OCI-LY3 (cell line): ENCODE data around the gene FEM1B.

Source experiments
- H2AFZ ChIP-seq: fragments of 200-600, 300-600 bp; shearing (Covaris generic); 2 replicates; pipeline ENCODE4 v1.6.0; 2014; ENCODE audit warnings: antibody characterized with exemption, low read depth, low read length
- H3K27ac ChIP-seq: fragments of 200-600, 300-600 bp; sonication (generic); 2 replicates; pipeline ENCODE4 v1.5.1; 2014; ENCODE audit warnings: mild to moderate bottlenecking, low read length, moderate library complexity, mixed read lengths
- H3K27me3 ChIP-seq: fragments of 200-600, 300-600 bp; sonication (generic); 2 replicates; pipeline ENCODE4 v1.6.1; 2014; ENCODE audit warnings: low read depth, low read length, mixed read lengths
- H3K36me3 ChIP-seq: fragments of 200-600, 300-600 bp; sonication (generic); replicated peaks from 2 replicates; pipeline ENCODE3; 2014; ENCODE audit warnings: low read depth, low read length, mixed read lengths
- H3K4me1 ChIP-seq: fragments of 300-600, 200-600 bp; sonication (generic); 2 replicates; pipeline ENCODE4 v1.6.1; 2014; ENCODE audit warnings: low read length, mixed read lengths
- H3K4me2 ChIP-seq: fragments of 200-600, 300-600 bp; sonication (generic); 2 replicates; pipeline ENCODE4 v1.6.1; 2014; ENCODE audit warnings: low read length, mixed read lengths
- H3K4me3 ChIP-seq: fragments of 300-600, 200-600 bp; sonication (generic); 2 replicates; pipeline ENCODE4 v1.5.1; 2014; ENCODE audit warnings: antibody characterized with exemption, mild to moderate bottlenecking, low read length, moderate library complexity
- H3K79me2 ChIP-seq: fragments of 300-600, 200-600 bp; shearing (Covaris generic); 2 replicates; pipeline ENCODE4 v1.6.1; 2014; ENCODE audit warnings: mild to moderate bottlenecking, low read length, mixed read lengths
- H3K9ac ChIP-seq: fragments of 300-600, 200-600 bp; shearing (Covaris generic); 2 replicates; pipeline ENCODE4 v1.6.0; 2014; ENCODE audit warnings: mild to moderate bottlenecking, low read length, moderate library complexity
- H3K9me3 ChIP-seq: fragments of 200-600, 300-600 bp; shearing (Covaris generic); 2 replicates; pipeline ENCODE4 v1.6.1; 2014; ENCODE audit warnings: low read length, mixed read lengths; ENCODE audit not compliant: insufficient read depth
- H4K20me1 ChIP-seq: fragments of 200-600, 300-600 bp; sonication (generic); 2 replicates; pipeline ENCODE4 v1.6.1; 2016; ENCODE audit warnings: low read length, mixed read lengths; ENCODE audit not compliant: insufficient read depth
- EZH2phosphoT487 ChIP-seq: fragments of 200-600 bp; shearing (Covaris generic); IDR thresholded peaks from 2 replicates; pipeline ENCODE4 v1.6.1; 2018; ENCODE audit warnings: antibody characterized with exemption, mixed run types, low read depth
- TF ChIP-seq, protein P1 (sequence below): fragments of 200-600, 300-600 bp; sonication (generic); IDR thresholded peaks from 2 replicates; pipeline ENCODE4 v1.5.1; 2014; ENCODE audit warnings: antibody characterized with exemption, low read length, low read depth

The FEM1B gene

GRCh38 chr15:68316061-68316804 is 38.7 kb downstream of the FEM1B start:
- Histone ChIP-seq H3K4me2 (no peak overlapping the region), H3K27ac (no peak overlapping the region), H3K79me2 (no peaks in the 10 kb centered on the region), H3K27me3 (no peaks in the 10 kb centered on the region), H3K4me1 (no peaks in the 10 kb centered on the region), H2AFZ (no peak overlapping the region), H3K9ac (no peak overlapping the region), H4K20me1 (no peaks in the 10 kb centered on the region), H3K4me3 (no peak overlapping the region), H3K9me3 (no peaks in the 10 kb centered on the region), H3K36me3 (no peaks in the 10 kb centered on the region)
- TF ChIP-seq, protein P1, sequence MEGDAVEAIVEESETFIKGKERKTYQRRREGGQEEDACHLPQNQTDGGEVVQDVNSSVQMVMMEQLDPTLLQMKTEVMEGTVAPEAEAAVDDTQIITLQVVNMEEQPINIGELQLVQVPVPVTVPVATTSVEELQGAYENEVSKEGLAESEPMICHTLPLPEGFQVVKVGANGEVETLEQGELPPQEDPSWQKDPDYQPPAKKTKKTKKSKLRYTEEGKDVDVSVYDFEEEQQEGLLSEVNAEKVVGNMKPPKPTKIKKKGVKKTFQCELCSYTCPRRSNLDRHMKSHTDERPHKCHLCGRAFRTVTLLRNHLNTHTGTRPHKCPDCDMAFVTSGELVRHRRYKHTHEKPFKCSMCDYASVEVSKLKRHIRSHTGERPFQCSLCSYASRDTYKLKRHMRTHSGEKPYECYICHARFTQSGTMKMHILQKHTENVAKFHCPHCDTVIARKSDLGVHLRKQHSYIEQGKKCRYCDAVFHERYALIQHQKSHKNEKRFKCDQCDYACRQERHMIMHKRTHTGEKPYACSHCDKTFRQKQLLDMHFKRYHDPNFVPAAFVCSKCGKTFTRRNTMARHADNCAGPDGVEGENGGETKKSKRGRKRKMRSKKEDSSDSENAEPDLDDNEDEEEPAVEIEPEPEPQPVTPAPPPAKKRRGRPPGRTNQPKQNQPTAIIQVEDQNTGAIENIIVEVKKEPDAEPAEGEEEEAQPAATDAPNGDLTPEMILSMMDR = peak; percentile 69
- no peak for TF ChIP-seq EZH2phosphoT487

- Histone ChIP-seq H4K20me1 (no peaks in the 10 kb centered on the region), H3K36me3 (no peaks in the 10 kb centered on the region), H3K9me3 (no peaks in the 10 kb centered on the region), H3K27me3 (no peaks in the 10 kb centered on the region), H3K27ac (no peak overlapping the region), H2AFZ (no peak overlapping the region), H3K9ac (no peak overlapping the region), H3K4me2 (no peak overlapping the region), H3K4me3 (no peak overlapping the region), H3K79me2 (no peaks in the 10 kb centered on the region), H3K4me1 (no peaks in the 10 kb centered on the region)
- TF ChIP-seq, protein P1 = no peak
- no peak for TF ChIP-seq EZH2phosphoT487
Measured at GRCh38 chr15:68317281-68318007, 39.9 kb downstream of the FEM1B start.

GRCh38 chr15:68318008-68318835 is 40.7 kb downstream of the FEM1B start:
- no peak overlapping the region for H3K4me2 ChIP-seq
- 0 out of 2 replicates have a peak, but pooled peaks cover 3% of the 10 kb centered on the region for H3K27me3 ChIP-seq
- no peaks in the 10 kb centered on the region for H3K79me2 ChIP-seq

More at GRCh38 chr15:68318008-68318835, 40.7 kb downstream of the FEM1B start:
- no peaks in the 10 kb centered on the region for H3K4me1 ChIP-seq
- H3K4me3 ChIP-seq = no peak overlapping the region
- no peak overlapping the region for H3K27ac ChIP-seq
- no peak for TF ChIP-seq EZH2phosphoT487
- TF ChIP-seq, protein P1 = no peak
- H4K20me1 ChIP-seq = no peaks in the 10 kb centered on the region
- no peak overlapping the region for H2AFZ ChIP-seq
- no peak overlapping the region for H3K9ac ChIP-seq
- no peaks in the 10 kb centered on the region for H3K9me3 ChIP-seq
- H3K36me3 ChIP-seq = no peaks in the 10 kb centered on the region
